H9 (cell line): Measurements from ENCODE around the gene MAP1S. TPM values are rescaled to one million over a fixed set of nuclear protein-coding genes. Genes with fewer than 3 reads are reported as not detected.

Source experiments
- DNase-seq: peaks from one replicate; pipeline ENCODE4 v3.0.0-alpha.2; 2017
- H2AFZ ChIP-seq: one replicate; pipeline ENCODE4 v1.6.1; 2013; ENCODE audit warnings: mild to moderate bottlenecking, low read length, control low read depth, moderate library complexity
- H2AK5ac ChIP-seq: 2 replicates; pipeline ENCODE4 v1.6.1; 2013; ENCODE audit warnings: low read length, control low read depth, mixed read lengths; ENCODE audit not compliant: insufficient read length
- H2BK120ac ChIP-seq: one replicate; pipeline ENCODE4 v1.6.1; 2013; ENCODE audit warnings: low read depth, mild to moderate bottlenecking, low read length, control low read depth, inconsistent platforms; ENCODE audit not compliant: poor library complexity, severe bottlenecking
- H2BK12ac ChIP-seq: 2 replicates; pipeline ENCODE4 v1.6.1; 2013; ENCODE audit warnings: low read length, control low read depth, mixed read lengths, low read depth; ENCODE audit not compliant: insufficient read length
- H2BK15ac ChIP-seq: 2 replicates; pipeline ENCODE4 v1.6.1; 2013; ENCODE audit warnings: low read depth, low read length, control low read depth
- H2BK20ac ChIP-seq: one replicate; pipeline ENCODE4 v1.6.1; 2013; ENCODE audit warnings: low read depth, mild to moderate bottlenecking, low read length, control low read depth, inconsistent platforms; ENCODE audit not compliant: poor library complexity, severe bottlenecking
- H2BK5ac ChIP-seq: 2 replicates; pipeline ENCODE4 v1.6.1; 2013; ENCODE audit warnings: low read length, control low read depth, mixed read lengths; ENCODE audit not compliant: insufficient read length
- H3K14ac ChIP-seq: 2 replicates; pipeline ENCODE4 v1.6.1; 2013; ENCODE audit warnings: low read length, control low read depth; ENCODE audit not compliant: insufficient read depth
- H3K18ac ChIP-seq: 2 replicates; pipeline ENCODE4 v1.6.1; 2013; ENCODE audit warnings: low read depth, mild to moderate bottlenecking, mixed read lengths, low read length, control low read depth; ENCODE audit not compliant: insufficient read length
- H3K23ac ChIP-seq: 2 replicates; pipeline ENCODE4 v1.6.1; 2013; ENCODE audit warnings: low read length, control low read depth, mixed read lengths, low read depth; ENCODE audit not compliant: insufficient read length
- H3K23me2 ChIP-seq: 2 replicates; pipeline ENCODE4 v1.6.1; 2013; ENCODE audit warnings: low read depth, mild to moderate bottlenecking, mixed read lengths, low read length, control low read depth; ENCODE audit not compliant: insufficient read length, poor library complexity, severe bottlenecking
- H3K27ac ChIP-seq: 2 replicates; pipeline ENCODE4 v1.5.1; 2013; ENCODE audit warnings: low read length, control low read depth, mixed read lengths, low read depth; ENCODE audit not compliant: insufficient read length
- H3K27me3 ChIP-seq: 2 replicates; pipeline ENCODE4 v1.6.1; 2013; ENCODE audit warnings: low read length, control low read depth, inconsistent platforms; ENCODE audit not compliant: insufficient read depth
- H3K4ac ChIP-seq: 2 replicates; pipeline ENCODE4 v1.6.1; 2013; ENCODE audit warnings: low read depth, mild to moderate bottlenecking, control low read depth, inconsistent platforms, low read length, moderate library complexity
- H3K4me1 ChIP-seq: 2 replicates; pipeline ENCODE4 v1.6.1; 2013; ENCODE audit warnings: low read length, control low read depth, inconsistent platforms; ENCODE audit not compliant: insufficient read depth
- H3K4me2 ChIP-seq: 2 replicates; pipeline ENCODE4 v1.6.1; 2013; ENCODE audit warnings: low read length, control low read depth, mixed read lengths; ENCODE audit not compliant: insufficient read length, insufficient read depth
- H3K56ac ChIP-seq: 2 replicates; pipeline ENCODE4 v1.6.1; 2013; ENCODE audit warnings: low read depth, mild to moderate bottlenecking, mixed read lengths, low read length, control low read depth; ENCODE audit not compliant: insufficient read length
- H3K79me1 ChIP-seq: 2 replicates; pipeline ENCODE4 v1.6.1; 2013; ENCODE audit warnings: low read depth, mild to moderate bottlenecking, moderate library complexity, low read length, control low read depth, inconsistent platforms; ENCODE audit not compliant: insufficient read depth, poor library complexity, severe bottlenecking
- H3K79me2 ChIP-seq: 2 replicates; pipeline ENCODE4 v1.6.1; 2013; ENCODE audit warnings: low read length, control low read depth, inconsistent platforms; ENCODE audit not compliant: insufficient read depth
- H3K9ac ChIP-seq: 2 replicates; pipeline ENCODE4 v1.6.1; 2013; ENCODE audit warnings: low read length, control low read depth, mixed read lengths; ENCODE audit not compliant: insufficient read length; ENCODE audit errors: extremely low read depth
- H3K9me3 ChIP-seq: one replicate; pipeline ENCODE4 v1.6.1; 2013; ENCODE audit warnings: low read depth, low read length, inconsistent platforms; ENCODE audit not compliant: control insufficient read depth
- H3T11ph ChIP-seq: one replicate; pipeline ENCODE4 v1.6.1; 2013; ENCODE audit warnings: mild to moderate bottlenecking, low read length, control low read depth, inconsistent platforms
- H4K20me1 ChIP-seq: one replicate; pipeline ENCODE4 v1.6.1; 2013; ENCODE audit not compliant: control insufficient read depth, insufficient read length, insufficient read depth
- H4K5ac ChIP-seq: 2 replicates; pipeline ENCODE4 v1.6.1; 2013; ENCODE audit warnings: low read depth, mild to moderate bottlenecking, mixed read lengths, low read length, control low read depth; ENCODE audit not compliant: insufficient read length
- H4K8ac ChIP-seq: replicated peaks from 2 replicates; pipeline ENCODE4 v1.6.1; 2013; ENCODE audit warnings: low read length, control low read depth, mixed read lengths, low read depth; ENCODE audit not compliant: insufficient read length
- H4K91ac ChIP-seq: 2 replicates; pipeline ENCODE4 v1.6.1; 2013; ENCODE audit warnings: low read depth, mild to moderate bottlenecking, moderate library complexity, mixed read lengths, low read length, control low read depth; ENCODE audit not compliant: insufficient read length
- H3K27ac Mint-ChIP-seq, 3 experiments: 2 replicates in 2 of 3; 3 replicates in 1 of 3; pipeline ENCODE4 v1.8.0; 2020 to 2021; ENCODE audit warnings: mixed read lengths in 3 of 3, mild to moderate bottlenecking in 1 of 3, moderate library complexity in 1 of 3
- H3K27me3 Mint-ChIP-seq: 2 replicates; pipeline ENCODE4 v1.8.0; 2021; ENCODE audit warnings: low read depth, mild to moderate bottlenecking, moderate library complexity, mixed read lengths
- H3K36me3 Mint-ChIP-seq, 3 experiments: 2 replicates in 2 of 3; 3 replicates in 1 of 3; pipeline ENCODE4 v1.8.0; 2020 to 2021; ENCODE audit warnings: low read depth in 3 of 3, mixed read lengths in 3 of 3; ENCODE audit not compliant: insufficient read depth in 1 of 3
- H3K4me1 Mint-ChIP-seq, 2 experiments: 2 replicates each; pipeline ENCODE4 v1.8.0; 2020; ENCODE audit warnings: mixed read lengths in 2 of 2
- H3K4me3 Mint-ChIP-seq, 2 experiments: 2 replicates in 1 of 2; 3 replicates in 1 of 2; pipeline ENCODE4 v1.8.0; 2020 to 2021; ENCODE audit warnings: mild to moderate bottlenecking in 2 of 2, mixed read lengths in 2 of 2, moderate library complexity in 1 of 2
- H3K9me3 Mint-ChIP-seq, 2 experiments: 2 replicates in 1 of 2; 3 replicates in 1 of 2; pipeline ENCODE4 v1.8.0; 2020; ENCODE audit warnings: mild to moderate bottlenecking in 2 of 2, mixed read lengths in 2 of 2, moderate library complexity in 1 of 2
- CTCF ChIP-seq: fragments of 200-600 bp; sonication (generic); conservative IDR thresholded peaks from 3 replicates; pipeline ENCODE4 v1.8.0; 2021; ENCODE audit warnings: antibody characterized with exemption, mild to moderate bottlenecking
- WGBS: extraction: QIAGEN DNeasy Blood & Tissue Kit; methylation state at CpG from one replicate; pipeline ENCODE4 v1.1.7; 2013; ENCODE audit warnings: missing lambda C conversion rate, low lambda C conversion rate, mixed read lengths; ENCODE audit not compliant: insufficient read length; ENCODE audit errors: extremely low coverage; 5-methylcytosine and 5-hydroxymethylcytosine counted together
- total RNA-seq: library from RNA; stranded (reverse); gene quantifications from 2 replicates; pipeline ENCODE4 v1.2.1, GENCODE V29; 2021

Gene MAP1S
- total RNA-seq, 1 experiment from 2014 or later, result 160 TPM

GRCh38 chr19:17755443-17755890 lies 36.2 kb downstream of the MAP1S start:
- Histone ChIP-seq H3K4ac (no peak overlapping the region), H2AFZ (no peak overlapping the region), H2BK20ac (no peak overlapping the region), H3K23ac (no peak overlapping the region), H3K4me2 (no peak overlapping the region), H2BK15ac (no peak overlapping the region), H3K23me2 (no peaks in the 10 kb centered on the region), H3T11ph (no peak overlapping the region), H4K8ac (no peak overlapping the region), H3K56ac (no peak overlapping the region), H4K91ac (no peak overlapping the region), H3K9ac (no peak overlapping the region), H3K27ac (no peak overlapping the region), H3K4me1 (no peaks in the 10 kb centered on the region), H2AK5ac (no peak overlapping the region), H4K5ac (no peak overlapping the region), H3K14ac (no peak overlapping the region), H2BK12ac (no peak overlapping the region), H3K27me3 (no peaks in the 10 kb centered on the region), H2BK5ac (no peak overlapping the region), H4K20me1 (no peaks in the 10 kb centered on the region), H3K9me3 (no peaks in the 10 kb centered on the region), H2BK120ac (no peak overlapping the region), H3K18ac (no peak overlapping the region), H3K79me2 (no peaks in the 10 kb centered on the region; the same call in 1 of the 2 replicates), H3K79me1 (no peaks in the 10 kb centered on the region)
- H3K4me1 Mint-ChIP-seq, result peaks cover 8 to 31% of the 10 kb centered on the region in 2 experiments
- TF ChIP-seq CTCF, result no peak
- DNase-seq, result no peak
- no peaks in the 10 kb centered on the region; the same call in 1 of the 2 replicates for H3K27me3 Mint-ChIP-seq
- H3K4me3 Mint-ChIP-seq, result no peak overlapping the region; a peak in 1 of 5 replicates
- no peaks in the 10 kb centered on the region for H3K9me3 Mint-ChIP-seq
- no peak overlapping the region; a peak in 1 of 7 replicates for H3K27ac Mint-ChIP-seq
- WGBS, result no CpG with 5 or more reads among the region's 1 CpG
- peaks cover 0 to 5% (median 4%) of the 10 kb centered on the region in 3 experiments; a peak in 5 of 7 replicates for H3K36me3 Mint-ChIP-seq
